Loucy (cell line): ENCODE measurements around the gene TMEM150B.

Experiments
- CTCF ChIP-seq: fragments of 200-600 bp; sonication (generic); conservative IDR thresholded peaks from 2 replicates; pipeline ENCODE4 v1.5.1; 2014; ENCODE audit warnings: mild to moderate bottlenecking, antibody characterized with exemption, low read length
- EZH2phosphoT487 ChIP-seq: fragments of 200-600 bp; IDR thresholded peaks from 2 replicates; pipeline ENCODE4 v1.6.1; 2018; ENCODE audit warnings: antibody characterized with exemption, mild to moderate bottlenecking, moderate library complexity, borderline replicate concordance

- TF ChIP-seq CTCF: no peak
- TF ChIP-seq EZH2phosphoT487: no peak
These were observed 14.6 kb downstream of the TMEM150B start for GRCh38 chr19:55310498-55310897.
